ENCODE data around the gene PPP1R26.

GRCh38 chr9:135531096-135531495 lies 51.5 kb downstream of the PPP1R26 start:
- TF ChIP-seq YY1 (tag by site-specific recombination; IDR thresholded peaks at IDR 0.05): no peak
- TF ChIP-seq CTCF (tag by site-specific recombination; IDR thresholded peaks at IDR 0.05): no peak
- no peak for TF ChIP-seq ZNF776 (tag by site-specific recombination; IDR thresholded peaks at IDR 0.05; ENCODE audit: borderline replicate concordance)

Data from HEK293 (cell line).